Lower leg skin (tissue), 3 donors: ENCODE measurements around the gene DUSP2.

Experiments
- CTCF ChIP-seq, 3 donors: fragments of 450-650 bp; IDR thresholded peaks; one replicate each; pipeline ENCODE4 v1.5.1; 2016; ENCODE audit warnings: antibody characterized with exemption in 3 of 3, mild to moderate bottlenecking in 3 of 3, moderate library complexity in 2 of 3
- POLR2A ChIP-seq, 2 donors: fragments of 450-650 bp; IDR thresholded peaks; one replicate each; pipeline ENCODE4 v1.6.1; 2016 to 2017; ENCODE audit warnings: antibody characterized with exemption in 2 of 2, mild to moderate bottlenecking in 1 of 2, moderate library complexity in 1 of 2

DNA sequence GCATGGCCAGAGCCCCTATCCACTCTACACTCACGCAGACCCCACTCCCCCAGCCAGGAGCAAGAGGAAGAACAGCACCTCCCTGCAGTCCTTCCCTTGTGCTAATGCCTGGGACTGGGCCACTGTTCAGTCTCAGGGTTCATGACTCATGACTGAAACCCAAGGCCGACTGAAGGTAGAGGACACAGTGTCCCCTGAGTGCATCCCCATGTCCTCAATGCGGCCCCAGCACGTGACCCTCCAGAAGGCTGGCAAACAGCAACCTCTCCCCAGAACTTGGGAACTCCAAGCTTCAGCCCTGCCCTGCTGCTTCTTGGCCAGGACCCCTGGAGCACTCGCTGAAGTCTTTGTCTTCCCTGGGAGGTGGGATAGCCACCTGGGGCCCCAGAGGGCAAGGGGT is 22.8 kb downstream of the DUSP2 start:
- TF ChIP-seq POLR2A (IDR thresholded peaks at IDR 0.05) (no peak), CTCF (IDR thresholded peaks at IDR 0.05) (no peak)
